Body of pancreas (tissue), 4 donors: ENCODE data around the gene PDE6B.

Source experiments
- POLR2A ChIP-seq, 3 donors: fragments of 450-650 bp; IDR thresholded peaks; one replicate each; pipeline ENCODE4 v1.6.1; 2016; ENCODE audit warnings: antibody characterized with exemption in 3 of 3, mild to moderate bottlenecking in 2 of 3
- TF ChIP-seq, protein P1 (sequence below), 7 experiments: fragments of 450-650 bp in 4 of 7; fragments of 200-600 bp in 3 of 7; sonication (generic) in 3 of 7; IDR thresholded peaks; one replicate each; pipeline ENCODE4 v1.5.1; 2016 to 2019; ENCODE audit warnings: antibody characterized with exemption in 7 of 7

DNA sequence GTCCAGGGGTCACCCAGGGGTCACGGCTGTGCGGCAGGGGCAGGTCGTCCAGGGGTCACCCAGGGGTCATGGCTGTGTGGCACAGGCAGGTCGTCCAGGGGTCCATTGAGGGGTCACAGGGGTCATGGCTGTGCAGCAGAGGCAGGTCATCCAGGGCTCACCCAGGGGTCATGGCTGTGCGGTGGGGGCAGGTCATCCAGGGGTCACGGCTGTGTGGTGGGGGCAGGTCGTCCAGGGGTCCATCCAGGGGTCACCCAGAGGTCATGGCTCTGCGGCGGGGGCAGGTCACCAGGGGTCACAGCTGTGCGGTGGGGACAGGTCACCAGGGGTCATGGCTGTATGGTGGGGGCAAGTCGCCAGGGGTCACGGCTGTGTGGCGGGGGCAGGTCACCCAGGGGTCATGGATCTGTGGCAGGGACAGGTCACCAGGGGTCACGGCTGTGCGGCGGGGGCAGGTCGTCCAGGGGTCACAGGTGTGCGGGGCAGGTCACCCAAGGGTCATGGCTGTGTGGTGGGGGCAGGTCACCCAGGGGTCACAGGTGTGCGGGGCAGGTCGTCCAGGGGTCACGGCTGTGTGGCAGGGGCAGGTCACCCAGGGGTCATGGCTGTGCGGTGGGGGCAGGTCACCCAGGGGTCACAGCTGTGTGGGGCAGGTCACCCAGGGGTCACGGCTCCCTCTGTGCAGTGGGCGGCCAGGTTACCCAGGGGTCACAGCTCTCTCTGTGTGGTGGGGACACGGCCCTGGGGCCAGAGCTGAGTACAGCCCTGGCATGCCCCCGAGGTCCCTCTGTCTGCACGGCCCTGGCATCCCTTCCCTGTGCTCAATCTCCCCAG is 32.7 kb downstream of the PDE6B start:
- TF ChIP-seq, protein P1, sequence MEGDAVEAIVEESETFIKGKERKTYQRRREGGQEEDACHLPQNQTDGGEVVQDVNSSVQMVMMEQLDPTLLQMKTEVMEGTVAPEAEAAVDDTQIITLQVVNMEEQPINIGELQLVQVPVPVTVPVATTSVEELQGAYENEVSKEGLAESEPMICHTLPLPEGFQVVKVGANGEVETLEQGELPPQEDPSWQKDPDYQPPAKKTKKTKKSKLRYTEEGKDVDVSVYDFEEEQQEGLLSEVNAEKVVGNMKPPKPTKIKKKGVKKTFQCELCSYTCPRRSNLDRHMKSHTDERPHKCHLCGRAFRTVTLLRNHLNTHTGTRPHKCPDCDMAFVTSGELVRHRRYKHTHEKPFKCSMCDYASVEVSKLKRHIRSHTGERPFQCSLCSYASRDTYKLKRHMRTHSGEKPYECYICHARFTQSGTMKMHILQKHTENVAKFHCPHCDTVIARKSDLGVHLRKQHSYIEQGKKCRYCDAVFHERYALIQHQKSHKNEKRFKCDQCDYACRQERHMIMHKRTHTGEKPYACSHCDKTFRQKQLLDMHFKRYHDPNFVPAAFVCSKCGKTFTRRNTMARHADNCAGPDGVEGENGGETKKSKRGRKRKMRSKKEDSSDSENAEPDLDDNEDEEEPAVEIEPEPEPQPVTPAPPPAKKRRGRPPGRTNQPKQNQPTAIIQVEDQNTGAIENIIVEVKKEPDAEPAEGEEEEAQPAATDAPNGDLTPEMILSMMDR (IDR thresholded peaks at IDR 0.05), result no peak
- no peak for TF ChIP-seq POLR2A (IDR thresholded peaks at IDR 0.05)
